Measurements from ENCODE around the gene FSTL5. TPM values are rescaled to one million over a fixed set of nuclear protein-coding genes. Genes with fewer than 3 reads are reported as not detected.

Gene FSTL5
- total and polyA plus RNA-seq, 10 of the 15 experiments (the other 5 are each of a cell fraction or from before 2014, with no cell fraction given) = 0.04 to 2.4 (median 0.08) TPM; not detected in 4

DNA sequence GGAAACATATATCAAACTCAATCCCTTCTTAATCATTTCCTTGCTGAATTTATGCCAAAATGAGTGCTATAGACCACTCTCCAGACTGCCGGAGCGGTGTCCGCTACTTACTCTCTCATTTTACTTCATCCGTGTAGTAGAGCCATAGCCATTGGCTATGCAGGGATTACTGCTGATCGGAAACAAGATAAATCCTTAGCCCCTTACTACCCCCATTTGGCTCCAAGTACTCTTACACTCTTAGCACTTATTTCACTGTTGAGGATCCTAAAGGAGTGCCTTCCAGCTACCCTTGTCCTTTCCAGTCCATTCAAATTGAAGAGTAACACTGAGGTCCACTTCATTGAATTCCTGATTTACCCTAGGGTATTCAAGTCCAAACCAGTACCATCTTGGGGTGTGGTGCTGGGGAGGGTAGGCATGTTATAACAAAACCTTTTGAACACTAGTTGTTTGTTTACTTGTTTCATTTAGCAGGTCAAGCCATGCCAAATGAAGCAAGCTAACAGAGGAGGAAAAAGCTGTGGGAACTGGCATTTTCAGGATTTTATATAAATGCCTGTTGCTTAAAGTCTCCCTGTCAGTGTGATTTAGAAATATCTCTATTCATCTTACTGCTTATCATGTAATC is 715.1 kb downstream of the FSTL5 start:
- in situ Hi-C loops (cut with MboI) = no loop called here
- ChIA-PET RAD21 (ENCODE audit: unreplicated experiment) (no interaction called here), POLR2A (no interaction called here), CTCF (no interaction called here), SMC1A (ENCODE audit: uncharacterized antibody, unreplicated experiment) (interaction anchor here (1.2 to 1.4 kb wide), 2 partner anchors 20 to 27 kb away, joined by 3 to 4 read pairs; no protein-coding TSS in a partner anchor)
- Histone ChIP-seq H2AFZ (ENCODE audit: control insufficient read depth, low read depth, low read length) (no peak overlapping the region), H3K27ac (ENCODE audit: control insufficient read depth, insufficient read depth) (no peak overlapping the region), H3K9me3 (replicated peaks; ENCODE audit: control insufficient read depth, insufficient read depth, low read length) (no peaks in the 10 kb centered on the region), H3K27me3 (replicated peaks in 1 of 2; ENCODE audit: control insufficient read depth in 2 of 2, insufficient read depth in 2 of 2, low read length in 1 of 2) (no peaks in the 10 kb centered on the region), H3K79me2 (ENCODE audit: control insufficient read depth, insufficient read depth, low read length) (no peaks in the 10 kb centered on the region), H3K36me3 (ENCODE audit: control insufficient read depth in 2 of 2, insufficient read depth in 2 of 2, low read length in 1 of 2) (no peaks in the 10 kb centered on the region), H3K4me3 (no peak overlapping the region), H4K20me1 (ENCODE audit: control insufficient read depth, insufficient read depth) (no peaks in the 10 kb centered on the region), H3K4me2 (ENCODE audit: control insufficient read depth, insufficient read depth) (no peak overlapping the region), H3K4me1 (ENCODE audit: control insufficient read depth, insufficient read depth, low read length) (no peaks in the 10 kb centered on the region), H3K9ac (ENCODE audit: control insufficient read depth, insufficient read depth, low read length) (no peak overlapping the region)
- DNase-seq (ENCODE audit: low read depth, low spot score) (no peak), FAIRE-seq (no peak), ATAC-seq (no peak)
- no TSS peak for BruUV-seq (replicated peaks)
- 88% methylated on average over 5 of the region's 5 CpGs for WGBS (ENCODE audit: insufficient coverage, insufficient replicate concordance, low lambda C conversion rate, missing lambda C conversion rate)
- intact Hi-C loops (cut with micrococcal nuclease; ENCODE audit: unreplicated experiment) = no loop called here
- TF ChIP-seq, protein P1, sequence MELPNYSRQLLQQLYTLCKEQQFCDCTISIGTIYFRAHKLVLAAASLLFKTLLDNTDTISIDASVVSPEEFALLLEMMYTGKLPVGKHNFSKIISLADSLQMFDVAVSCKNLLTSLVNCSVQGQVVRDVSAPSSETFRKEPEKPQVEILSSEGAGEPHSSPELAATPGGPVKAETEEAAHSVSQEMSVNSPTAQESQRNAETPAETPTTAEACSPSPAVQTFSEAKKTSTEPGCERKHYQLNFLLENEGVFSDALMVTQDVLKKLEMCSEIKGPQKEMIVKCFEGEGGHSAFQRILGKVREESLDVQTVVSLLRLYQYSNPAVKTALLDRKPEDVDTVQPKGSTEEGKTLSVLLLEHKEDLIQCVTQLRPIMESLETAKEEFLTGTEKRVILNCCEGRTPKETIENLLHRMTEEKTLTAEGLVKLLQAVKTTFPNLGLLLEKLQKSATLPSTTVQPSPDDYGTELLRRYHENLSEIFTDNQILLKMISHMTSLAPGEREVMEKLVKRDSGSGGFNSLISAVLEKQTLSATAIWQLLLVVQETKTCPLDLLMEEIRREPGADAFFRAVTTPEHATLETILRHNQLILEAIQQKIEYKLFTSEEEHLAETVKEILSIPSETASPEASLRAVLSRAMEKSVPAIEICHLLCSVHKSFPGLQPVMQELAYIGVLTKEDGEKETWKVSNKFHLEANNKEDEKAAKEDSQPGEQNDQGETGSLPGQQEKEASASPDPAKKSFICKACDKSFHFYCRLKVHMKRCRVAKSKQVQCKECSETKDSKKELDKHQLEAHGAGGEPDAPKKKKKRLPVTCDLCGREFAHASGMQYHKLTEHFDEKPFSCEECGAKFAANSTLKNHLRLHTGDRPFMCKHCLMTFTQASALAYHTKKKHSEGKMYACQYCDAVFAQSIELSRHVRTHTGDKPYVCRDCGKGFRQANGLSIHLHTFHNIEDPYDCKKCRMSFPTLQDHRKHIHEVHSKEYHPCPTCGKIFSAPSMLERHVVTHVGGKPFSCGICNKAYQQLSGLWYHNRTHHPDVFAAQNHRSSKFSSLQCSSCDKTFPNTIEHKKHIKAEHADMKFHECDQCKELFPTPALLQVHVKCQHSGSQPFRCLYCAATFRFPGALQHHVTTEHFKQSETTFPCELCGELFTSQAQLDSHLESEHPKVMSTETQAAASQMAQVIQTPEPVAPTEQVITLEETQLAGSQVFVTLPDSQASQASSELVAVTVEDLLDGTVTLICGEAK (IDR thresholded peaks at IDR 0.05; ENCODE audit: borderline replicate concordance) = no peak
- no peak for TF ChIP-seq NR2C2 (IDR thresholded peaks at IDR 0.05; ENCODE audit: borderline replicate concordance, control insufficient read depth, insufficient read length, low read depth)
- TF ChIP-seq NRF1 (conservative IDR thresholded peaks at IDR 0.05; ENCODE audit: low read depth, low read length) = no peak
- no peak for TF ChIP-seq PAX5 (IDR thresholded peaks at IDR 0.05; ENCODE audit: borderline replicate concordance, low read depth, low read length)
- no peak for TF ChIP-seq WRNIP1 (IDR thresholded peaks at IDR 0.05; ENCODE audit: borderline replicate concordance, low read depth, low read length)
- no peak for TF ChIP-seq KAT2A (conservative IDR thresholded peaks at IDR 0.05; ENCODE audit: control insufficient read depth, low read depth, low read length)
- TF ChIP-seq, protein P2, sequence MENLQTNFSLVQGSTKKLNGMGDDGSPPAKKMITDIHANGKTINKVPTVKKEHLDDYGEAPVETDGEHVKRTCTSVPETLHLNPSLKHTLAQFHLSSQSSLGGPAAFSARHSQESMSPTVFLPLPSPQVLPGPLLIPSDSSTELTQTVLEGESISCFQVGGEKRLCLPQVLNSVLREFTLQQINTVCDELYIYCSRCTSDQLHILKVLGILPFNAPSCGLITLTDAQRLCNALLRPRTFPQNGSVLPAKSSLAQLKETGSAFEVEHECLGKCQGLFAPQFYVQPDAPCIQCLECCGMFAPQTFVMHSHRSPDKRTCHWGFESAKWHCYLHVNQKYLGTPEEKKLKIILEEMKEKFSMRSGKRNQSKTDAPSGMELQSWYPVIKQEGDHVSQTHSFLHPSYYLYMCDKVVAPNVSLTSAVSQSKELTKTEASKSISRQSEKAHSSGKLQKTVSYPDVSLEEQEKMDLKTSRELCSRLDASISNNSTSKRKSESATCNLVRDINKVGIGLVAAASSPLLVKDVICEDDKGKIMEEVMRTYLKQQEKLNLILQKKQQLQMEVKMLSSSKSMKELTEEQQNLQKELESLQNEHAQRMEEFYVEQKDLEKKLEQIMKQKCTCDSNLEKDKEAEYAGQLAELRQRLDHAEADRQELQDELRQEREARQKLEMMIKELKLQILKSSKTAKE (IDR thresholded peaks at IDR 0.05; ENCODE audit: low read depth, poor library complexity, severe bottlenecking) = no peak
- TF ChIP-seq, protein P3, sequence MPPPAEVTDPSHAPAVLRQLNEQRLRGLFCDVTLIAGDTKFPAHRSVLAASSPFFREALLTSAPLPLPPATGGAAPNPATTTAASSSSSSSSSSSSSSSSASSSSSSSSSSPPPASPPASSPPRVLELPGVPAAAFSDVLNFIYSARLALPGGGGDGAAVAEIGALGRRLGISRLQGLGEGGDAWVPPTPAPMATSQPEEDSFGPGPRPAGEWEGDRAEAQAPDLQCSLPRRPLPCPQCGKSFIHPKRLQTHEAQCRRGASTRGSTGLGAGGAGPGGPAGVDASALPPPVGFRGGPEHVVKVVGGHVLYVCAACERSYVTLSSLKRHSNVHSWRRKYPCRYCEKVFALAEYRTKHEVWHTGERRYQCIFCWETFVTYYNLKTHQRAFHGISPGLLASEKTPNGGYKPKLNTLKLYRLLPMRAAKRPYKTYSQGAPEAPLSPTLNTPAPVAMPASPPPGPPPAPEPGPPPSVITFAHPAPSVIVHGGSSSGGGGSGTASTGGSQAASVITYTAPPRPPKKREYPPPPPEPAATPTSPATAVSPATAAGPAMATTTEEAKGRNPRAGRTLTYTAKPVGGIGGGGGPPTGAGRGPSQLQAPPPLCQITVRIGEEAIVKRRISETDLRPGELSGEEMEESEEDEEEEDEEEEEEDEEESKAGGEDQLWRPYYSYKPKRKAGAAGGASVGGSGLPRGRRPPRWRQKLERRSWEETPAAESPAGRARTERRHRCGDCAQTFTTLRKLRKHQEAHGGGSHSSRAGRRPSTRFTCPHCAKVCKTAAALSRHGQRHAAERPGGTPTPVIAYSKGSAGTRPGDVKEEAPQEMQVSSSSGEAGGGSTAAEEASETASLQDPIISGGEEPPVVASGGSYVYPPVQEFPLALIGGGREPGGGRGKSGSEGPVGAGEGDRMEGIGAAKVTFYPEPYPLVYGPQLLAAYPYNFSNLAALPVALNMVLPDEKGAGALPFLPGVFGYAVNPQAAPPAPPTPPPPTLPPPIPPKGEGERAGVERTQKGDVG (CRISPR knock-in tag; IDR thresholded peaks at IDR 0.05) = no peak
- no peak for TF ChIP-seq MTA2 (IDR thresholded peaks at IDR 0.05; ENCODE audit: low read depth)
- no peak for TF ChIP-seq STAT3 (IDR thresholded peaks at IDR 0.05; ENCODE audit: low read depth, low read length)
- no peak for TF ChIP-seq BCL11A (IDR thresholded peaks at IDR 0.05; ENCODE audit: low read depth, low read length)
- no peak for TF ChIP-seq ZSCAN29 (IDR thresholded peaks at IDR 0.05)
- TF ChIP-seq DPF2 (IDR thresholded peaks at IDR 0.05) = no peak
- no peak for TF ChIP-seq KLF5 (IDR thresholded peaks at IDR 0.05; ENCODE audit: partially characterized antibody)
- TF ChIP-seq TCF7 (IDR thresholded peaks at IDR 0.05; ENCODE audit: borderline replicate concordance) = no peak
- no peak for TF ChIP-seq SUZ12 (IDR thresholded peaks at IDR 0.05; ENCODE audit: unreplicated experiment)

Data from GM12878 (cell line).